Thyroid gland (tissue), 4 donors: ENCODE measurements around the gene POLR2A. TPM values are rescaled to one million over a fixed set of nuclear protein-coding genes. Genes with fewer than 3 reads are reported as not detected.

ENCODE experiments used
- DNase-seq, 2 donors: peaks; one replicate each; pipeline ENCODE4 v3.0.0-alpha.2; 2019
- H3K27ac ChIP-seq, 3 donors: fragments of 200-600 bp; sonication (generic); 1 replicate in 2 of 3; 2 replicates in 1 of 3; pipeline ENCODE4 v1.5.1; 2016 to 2019; ENCODE audit warnings: mild to moderate bottlenecking in 1 of 3, moderate library complexity in 1 of 3
- H3K27me3 ChIP-seq: fragments of 200-600 bp; sonication (generic); one replicate; pipeline ENCODE4 v1.5.1; 2019
- H3K36me3 ChIP-seq, 2 donors: fragments of 200-600 bp; sonication (generic); one replicate each; pipeline ENCODE4 v1.5.1; 2016 to 2019
- H3K4me1 ChIP-seq, 2 donors: fragments of 200-600 bp; sonication (generic); one replicate each; pipeline ENCODE4 v1.5.1; 2017 to 2019
- H3K4me3 ChIP-seq, 3 donors: fragments of 200-600 bp; sonication (generic); replicated peaks in 1 of 3; 1 replicate in 2 of 3; 2 replicates in 1 of 3; pipeline ENCODE4 v1.5.1; 2016; ENCODE audit warnings: mild to moderate bottlenecking in 1 of 3
- H3K9me3 ChIP-seq: fragments of 200-600 bp; sonication (generic); one replicate; pipeline ENCODE4 v1.5.1; 2017
- POLR2A ChIP-seq, 2 donors: fragments of 450-650 bp; IDR thresholded peaks; one replicate each; pipeline ENCODE4 v1.6.1; 2017; ENCODE audit warnings: antibody characterized with exemption in 2 of 2, mild to moderate bottlenecking in 2 of 2, moderate library complexity in 1 of 2
- WGBS, 2 donors: methylation state at CpG; one replicate each; pipeline ENCODE4 v1.1.5; 2017; 5-methylcytosine and 5-hydroxymethylcytosine counted together
- intact Hi-C: fragments of 100-400 bp; cut with DNase I; formaldehyde crosslinking; loops from one replicate; pipeline ENCODE4 v1.15.1; 2023
- total RNA-seq, 4 donors: library from RNA; depleted of rRNA; stranded (reverse); fragments of >200 nt; gene quantifications; one replicate each; pipeline ENCODE4 v1.2.3, GENCODE V29; 2016
- TF ChIP-seq, protein P1 (sequence below), 6 experiments: fragments of 200-600 bp in 3 of 6; fragments of 450-650 bp in 3 of 6; sonication (generic) in 3 of 6; IDR thresholded peaks; one replicate each; pipeline ENCODE4 v1.5.1; 2016 to 2019; ENCODE audit warnings: antibody characterized with exemption in 6 of 6, mild to moderate bottlenecking in 2 of 6, inconsistent platforms in 1 of 6, moderate library complexity in 1 of 6

Gene POLR2A
- total RNA-seq, 4 donors from 2014 or later, result 47.6 to 125 (median 82.2) TPM

DNA sequence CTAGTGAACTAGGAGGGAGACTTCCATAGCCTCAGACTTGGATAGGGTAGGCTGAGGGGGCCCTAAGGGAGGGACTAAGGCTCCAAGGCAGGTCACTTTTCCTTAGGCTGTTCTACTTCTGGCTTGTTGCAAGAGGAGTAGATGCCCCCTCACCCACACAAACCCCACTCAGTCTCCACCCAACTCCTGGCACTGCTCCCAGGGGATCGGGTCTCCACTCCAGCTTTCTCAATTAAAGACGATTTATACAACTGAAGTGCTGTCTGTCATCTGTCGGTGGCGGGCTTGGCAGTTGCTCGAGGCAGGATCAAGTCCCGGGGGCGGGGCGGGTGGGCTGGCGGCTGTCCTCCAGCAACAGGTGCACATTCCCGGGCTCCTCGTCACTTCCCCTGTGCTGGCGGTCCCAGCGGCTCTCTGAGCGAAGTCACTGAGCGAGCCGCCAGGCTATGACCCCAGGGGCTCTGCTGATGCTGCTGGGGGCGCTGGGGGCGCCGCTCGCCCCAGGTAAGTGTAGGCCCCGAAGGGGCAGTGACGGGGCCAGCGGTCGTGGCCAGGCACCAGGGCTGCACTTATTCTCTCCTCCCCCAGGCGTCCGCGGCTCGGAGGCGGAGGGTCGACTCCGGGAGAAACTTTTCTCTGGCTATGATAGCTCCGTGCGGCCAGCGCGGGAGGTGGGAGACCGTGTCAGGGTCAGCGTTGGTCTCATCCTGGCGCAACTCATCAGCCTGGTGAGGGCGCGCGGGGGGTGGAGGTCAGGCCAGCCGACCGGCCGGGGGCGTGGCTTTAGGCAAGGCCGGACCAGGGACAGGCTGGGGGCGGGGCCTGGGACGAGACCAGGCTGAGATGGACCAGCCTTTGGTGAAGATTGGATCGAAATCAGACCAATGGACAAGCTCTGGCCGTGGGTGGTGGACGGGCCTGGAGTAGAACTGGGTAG lies 39.2 kb upstream of the POLR2A start, which contains the start of gene CHRNB1:
TSS of gene CHRNB1 (plus strand) at position 380 of the 937 bp plus-strand sequence. CDS start at position 447, 67 bp downstream.
- WGBS, 2 donors, result 5% methylated on average over 20 to 43 of the region's 51 CpGs
- intact Hi-C loops, result loop anchor here (5.0 kb wide), 1 partner anchor 32 kb away; the partner anchor contains the start of gene ZBTB4
- peak within 1 kb of the TSS; percentile 9 to 45 (median 30) for H3K4me3 ChIP-seq
- TF ChIP-seq, protein P1, sequence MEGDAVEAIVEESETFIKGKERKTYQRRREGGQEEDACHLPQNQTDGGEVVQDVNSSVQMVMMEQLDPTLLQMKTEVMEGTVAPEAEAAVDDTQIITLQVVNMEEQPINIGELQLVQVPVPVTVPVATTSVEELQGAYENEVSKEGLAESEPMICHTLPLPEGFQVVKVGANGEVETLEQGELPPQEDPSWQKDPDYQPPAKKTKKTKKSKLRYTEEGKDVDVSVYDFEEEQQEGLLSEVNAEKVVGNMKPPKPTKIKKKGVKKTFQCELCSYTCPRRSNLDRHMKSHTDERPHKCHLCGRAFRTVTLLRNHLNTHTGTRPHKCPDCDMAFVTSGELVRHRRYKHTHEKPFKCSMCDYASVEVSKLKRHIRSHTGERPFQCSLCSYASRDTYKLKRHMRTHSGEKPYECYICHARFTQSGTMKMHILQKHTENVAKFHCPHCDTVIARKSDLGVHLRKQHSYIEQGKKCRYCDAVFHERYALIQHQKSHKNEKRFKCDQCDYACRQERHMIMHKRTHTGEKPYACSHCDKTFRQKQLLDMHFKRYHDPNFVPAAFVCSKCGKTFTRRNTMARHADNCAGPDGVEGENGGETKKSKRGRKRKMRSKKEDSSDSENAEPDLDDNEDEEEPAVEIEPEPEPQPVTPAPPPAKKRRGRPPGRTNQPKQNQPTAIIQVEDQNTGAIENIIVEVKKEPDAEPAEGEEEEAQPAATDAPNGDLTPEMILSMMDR (IDR thresholded peaks at IDR 0.05), result peak in 3 of 6 experiments; percentile 8 to 20 (median 20)
- peak in 1 of 2 donors; percentile 56 for TF ChIP-seq POLR2A (IDR thresholded peaks at IDR 0.05)
- peaks cover 4 to 24% of the 10 kb centered on the region in 2 donors for H3K4me1 ChIP-seq
- H3K27me3 ChIP-seq, result no peaks in the 10 kb centered on the region
- H3K9me3 ChIP-seq, result no peaks in the 10 kb centered on the region
- peak within 1 kb of the TSS in 2 of 3 donors; percentile 66 to 87 for H3K27ac ChIP-seq
- H3K36me3 ChIP-seq, result no peaks in the 10 kb centered on the region
- peak; percentile 90 to 92 for DNase-seq

DNA sequence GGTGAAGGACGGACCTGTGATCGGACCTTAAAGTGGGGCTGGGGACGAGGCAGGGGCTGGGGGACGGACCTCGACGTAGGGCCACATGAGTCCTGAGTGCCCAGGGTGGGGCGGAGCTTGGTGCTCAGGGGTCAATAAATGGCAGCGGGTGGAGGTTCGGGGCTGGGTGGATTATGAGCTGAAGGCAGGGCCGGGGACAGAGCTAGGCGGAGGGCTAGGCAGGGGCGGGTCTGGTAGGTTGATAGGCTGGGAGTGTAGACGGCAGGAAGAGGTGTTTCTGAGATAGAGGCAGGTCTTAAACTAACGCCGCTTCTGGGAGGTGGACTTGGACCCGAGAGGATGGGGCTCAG lies 38.6 kb upstream of the POLR2A start:
- TF ChIP-seq POLR2A (IDR thresholded peaks at IDR 0.05), result no peak
- TF ChIP-seq, protein P1 (IDR thresholded peaks at IDR 0.05), result no peak
- no peaks in the 10 kb centered on the region for H3K36me3 ChIP-seq
- peak overlapping the region in 2 of 3 donors; percentile 58 to 66 for H3K27ac ChIP-seq
- peak overlapping the region; percentile 9 to 45 (median 30) for H3K4me3 ChIP-seq
- DNase-seq, result peak; percentile 68 to 78
- peaks cover 4 to 18% of the 10 kb centered on the region in 2 donors for H3K4me1 ChIP-seq
- WGBS, 2 donors, result 2 to 3% methylated on average over 16 of the region's 16 CpGs
- intact Hi-C loops, result no loop called here
- H3K9me3 ChIP-seq, result no peaks in the 10 kb centered on the region
- no peaks in the 10 kb centered on the region for H3K27me3 ChIP-seq

DNA sequence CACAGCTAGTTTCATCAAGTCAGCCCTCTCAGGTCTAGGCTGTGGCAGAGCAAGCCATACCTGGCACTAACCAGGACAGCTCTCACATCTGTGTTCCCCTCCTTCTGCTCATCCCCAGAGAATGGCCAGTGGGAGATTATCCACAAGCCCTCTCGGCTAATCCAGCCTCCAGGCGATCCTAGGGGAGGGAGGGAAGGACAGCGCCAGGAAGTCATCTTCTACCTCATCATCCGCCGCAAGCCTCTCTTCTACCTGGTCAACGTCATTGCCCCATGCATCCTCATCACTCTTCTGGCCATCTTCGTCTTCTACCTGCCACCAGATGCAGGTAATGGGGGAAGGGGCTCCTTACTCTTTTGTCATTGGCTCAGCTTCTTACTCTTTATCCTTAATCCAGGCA lies 35.7 kb upstream of the POLR2A start:
- Histone ChIP-seq H3K4me3 (no peak overlapping the region), H3K36me3 (no peaks in the 10 kb centered on the region), H3K4me1 (peaks cover 4 to 13% of the 10 kb centered on the region in 2 donors), H3K9me3 (no peaks in the 10 kb centered on the region), H3K27me3 (no peaks in the 10 kb centered on the region), H3K27ac (no peak overlapping the region)
- TF ChIP-seq, protein P1 (IDR thresholded peaks at IDR 0.05), result no peak
- no peak for TF ChIP-seq POLR2A (IDR thresholded peaks at IDR 0.05)
- no peak for DNase-seq
- 93 to 97% methylated on average over 6 to 7 of the region's 7 CpGs for WGBS, 2 donors
- intact Hi-C loops, result no loop called here

DNA sequence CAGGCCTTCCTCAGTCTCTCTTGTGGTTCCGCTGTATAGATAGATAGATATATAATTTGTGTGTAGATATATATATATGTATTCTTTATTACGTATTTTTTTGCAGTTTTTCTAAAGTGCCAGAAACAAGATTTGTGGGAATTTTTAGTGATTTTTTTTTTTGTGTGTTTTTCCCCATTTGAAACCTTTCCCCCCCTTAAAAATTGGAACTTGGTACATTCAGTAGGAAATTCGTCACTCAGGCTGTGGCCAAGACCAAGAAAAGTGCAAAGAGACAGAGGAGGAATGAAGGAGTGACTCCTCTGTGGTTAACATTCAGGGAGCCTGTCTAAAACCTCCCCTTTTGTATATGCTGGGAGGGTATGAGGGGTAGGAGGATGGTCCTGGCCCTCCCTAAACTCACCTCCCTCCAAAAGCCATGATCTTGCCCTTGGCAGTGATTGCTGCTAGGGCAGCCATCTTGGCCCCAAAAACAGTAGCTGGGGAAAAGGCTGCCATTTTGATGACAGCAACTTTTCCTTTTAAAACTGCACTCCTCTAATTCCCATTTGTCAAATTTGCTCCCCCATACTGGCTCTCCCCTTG lies 24.1 kb upstream of the POLR2A start:
- H3K36me3 ChIP-seq, result peaks cover 21 to 25% of the 10 kb centered on the region in 2 donors
- 81 to 85% methylated on average over 3 of the region's 3 CpGs for WGBS, 2 donors

More for the DNA sequence above, 24.1 kb upstream of the POLR2A start:
- Histone ChIP-seq H3K4me3 (no peak overlapping the region), H3K4me1 (peaks cover 0 to 5% of the 10 kb centered on the region in 2 donors), H3K9me3 (no peaks in the 10 kb centered on the region), H3K27me3 (no peaks in the 10 kb centered on the region), H3K27ac (no peak overlapping the region)
- no peak for DNase-seq
- intact Hi-C loops, result no loop called here
- TF ChIP-seq, protein P1 (IDR thresholded peaks at IDR 0.05), result no peak
- TF ChIP-seq POLR2A (IDR thresholded peaks at IDR 0.05), result no peak
